ENCODE data around the gene MRPS18B. TPM values are rescaled to one million over a fixed set of nuclear protein-coding genes. Genes with fewer than 3 reads are reported as not detected.

Gene MRPS18B
- total and polyA plus RNA-seq, 2 of the 13 experiments (the other 11 are each of a cell fraction or from before 2014, with no cell fraction given), result 125 to 131 TPM

GRCh38 chr6:30612687-30613248 is 4.9 kb upstream of the MRPS18B start (continued):
- TF ChIP-seq POLR2AphosphoS5 (IDR thresholded peaks at IDR 0.05; ENCODE audit: low read depth, low read length), result peak; percentile 14; the same call in 1 of the 2 replicates
- 0 out of 2 replicates have a peak, but pooled peaks have one; percentile 26 for TF ChIP-seq PAXIP1 (CRISPR knock-in tag; conservative IDR thresholded peaks at IDR 0.05)
- TF ChIP-seq GABPA (IDR thresholded peaks at IDR 0.05; ENCODE audit: low read depth, low read length), result no peak
- peak; percentile 15; the same call in 1 of the 2 replicates for TF ChIP-seq GABPA (CRISPR knock-in tag; IDR thresholded peaks at IDR 0.05; ENCODE audit: low read depth)
- TF ChIP-seq ZNF878 (CRISPR knock-in tag; IDR thresholded peaks at IDR 0.05), result 0 out of 2 replicates have a peak, but pooled peaks have one; percentile 51
- TF ChIP-seq ZNF777 (CRISPR knock-in tag; IDR thresholded peaks at IDR 0.05), result no peak
- no peak for TF ChIP-seq HINFP (CRISPR knock-in tag; IDR thresholded peaks at IDR 0.05; ENCODE audit: low read depth)
- TF ChIP-seq ZKSCAN8 (CRISPR knock-in tag; IDR thresholded peaks at IDR 0.05; ENCODE audit: borderline replicate concordance), result 0 out of 2 replicates have a peak, but pooled peaks have one; percentile 20
- TF ChIP-seq ZNF331 (CRISPR knock-in tag; IDR thresholded peaks at IDR 0.05), result no peak
- TF ChIP-seq POLR2A (IDR thresholded peaks at IDR 0.05; ENCODE audit: insufficient read depth in 1 of 2, low read depth in 2 of 2, low read length in 2 of 2), result peak in 1 of 2 experiments; percentile 69; a peak in 3 of 4 replicates
- TF ChIP-seq DRAP1 (CRISPR knock-in tag; IDR thresholded peaks at IDR 0.05), result peak; percentile 14; the same call in 1 of the 2 replicates
- TF ChIP-seq PRDM10 (CRISPR knock-in tag; IDR thresholded peaks at IDR 0.05; ENCODE audit: low read depth), result no peak
- 0 out of 2 replicates have a peak, but pooled peaks have one; percentile 33 for TF ChIP-seq TARDBP (CRISPR knock-in tag; IDR thresholded peaks at IDR 0.05)
- TF ChIP-seq PHB2 (IDR thresholded peaks at IDR 0.05; ENCODE audit: partially characterized antibody), result no peak
- no peak for TF ChIP-seq YEATS2 (CRISPR knock-in tag; IDR thresholded peaks at IDR 0.05; ENCODE audit: borderline replicate concordance)
- TF ChIP-seq ZNF615 (CRISPR knock-in tag; IDR thresholded peaks at IDR 0.05; ENCODE audit: borderline replicate concordance), result 0 out of 2 replicates have a peak, but pooled peaks have one; percentile 33
- TF ChIP-seq SP4 (CRISPR knock-in tag; IDR thresholded peaks at IDR 0.05), result no peak
- peak; percentile 84 for TF ChIP-seq RBFOX2 (IDR thresholded peaks at IDR 0.05; ENCODE audit: low read depth, low read length)
- peak; percentile 36 for TF ChIP-seq SRSF4 (IDR thresholded peaks at IDR 0.05; ENCODE audit: low read depth, low read length, poor library complexity, severe bottlenecking)
- TF ChIP-seq GATAD2A (CRISPR knock-in tag; IDR thresholded peaks at IDR 0.05), result no peak
- peak; percentile 97 for TF ChIP-seq ZC3H4 (CRISPR knock-in tag; IDR thresholded peaks at IDR 0.05; ENCODE audit: borderline replicate concordance)
- TF ChIP-seq AGO2 (optimal IDR thresholded peaks at IDR 0.05; ENCODE audit: low read depth, low read length), result peak; percentile 91
- 0 out of 2 replicates have a peak, but pooled peaks have one; percentile 7 for TF ChIP-seq ATF1 (CRISPR knock-in tag; IDR thresholded peaks at IDR 0.05)

Measured in HepG2 (cell line).